ENCODE results near the gene CYSRT1.

Gene CYSRT1

GRCh38 chr9:137213160-137214060, 11.6 kb upstream of the CYSRT1 start:
- no peak for FAIRE-seq

- FAIRE-seq: no peak
These were observed 10.4 kb upstream of the CYSRT1 start for GRCh38 chr9:137214620-137215019.

GRCh38 chr9:137215196-137215986, 9.6 kb upstream of the CYSRT1 start:
- FAIRE-seq: no peak

- no peak for FAIRE-seq
These were observed 8.6 kb upstream of the CYSRT1 start for GRCh38 chr9:137216188-137216965.

GRCh38 chr9:137217276-137218211, 7.4 kb upstream of the CYSRT1 start:
- FAIRE-seq: no peak

- no peak for FAIRE-seq
These were observed 6.7 kb upstream of the CYSRT1 start for GRCh38 chr9:137218212-137218753.

GRCh38 chr9:137218754-137219271, 6.2 kb upstream of the CYSRT1 start:
- no peak for FAIRE-seq

- no peak for FAIRE-seq
These were observed 5.1 kb upstream of the CYSRT1 start for GRCh38 chr9:137219757-137220316.

GRCh38 chr9:137220317-137221094, 4.5 kb upstream of the CYSRT1 start:
- FAIRE-seq: no peak

GRCh38 chr9:137221095-137221505, 3.9 kb upstream of the CYSRT1 start:
- no peak for FAIRE-seq

- no peak for FAIRE-seq
These were observed 3.4 kb upstream of the CYSRT1 start for GRCh38 chr9:137221506-137222111.

GRCh38 chr9:137222190-137223077, 2.5 kb upstream of the CYSRT1 start, which contains the start of gene RNF208:
Gene RNF208 (minus strand): TSS chr9:137222240. CDS start chr9:137221212, 1,028 bp downstream.
- FAIRE-seq: no peak

GRCh38 chr9:137223078-137223970, 1.6 kb upstream of the CYSRT1 start:
- FAIRE-seq: peak; percentile 5

- no peak for FAIRE-seq
These were observed 841 bp downstream of the CYSRT1 start for GRCh38 chr9:137225699-137226331.

GRCh38 chr9:137226338-137227053, 1.5 kb downstream of the CYSRT1 start:
- no peak for FAIRE-seq
